ENCODE results near the gene DAND5.

- TF ChIP-seq CTCF (IDR thresholded peaks at IDR 0.05) (no peak), POLR2A (IDR thresholded peaks at IDR 0.05) (no peak)
Observed at GRCh38 chr19:12982648-12983047, 13.3 kb downstream of the DAND5 start.
